HG03045 (cell line): Measurements from ENCODE around the gene LIPC.

Experiments used
- ATAC-seq: cut with Tn5 transposase; IDR thresholded peaks from one replicate; pipeline ENCODE4 v1.9.1; 2021; ENCODE audit warnings: mild to moderate bottlenecking, moderate library complexity; ENCODE audit not compliant: unreplicated experiment

Gene LIPC

DNA sequence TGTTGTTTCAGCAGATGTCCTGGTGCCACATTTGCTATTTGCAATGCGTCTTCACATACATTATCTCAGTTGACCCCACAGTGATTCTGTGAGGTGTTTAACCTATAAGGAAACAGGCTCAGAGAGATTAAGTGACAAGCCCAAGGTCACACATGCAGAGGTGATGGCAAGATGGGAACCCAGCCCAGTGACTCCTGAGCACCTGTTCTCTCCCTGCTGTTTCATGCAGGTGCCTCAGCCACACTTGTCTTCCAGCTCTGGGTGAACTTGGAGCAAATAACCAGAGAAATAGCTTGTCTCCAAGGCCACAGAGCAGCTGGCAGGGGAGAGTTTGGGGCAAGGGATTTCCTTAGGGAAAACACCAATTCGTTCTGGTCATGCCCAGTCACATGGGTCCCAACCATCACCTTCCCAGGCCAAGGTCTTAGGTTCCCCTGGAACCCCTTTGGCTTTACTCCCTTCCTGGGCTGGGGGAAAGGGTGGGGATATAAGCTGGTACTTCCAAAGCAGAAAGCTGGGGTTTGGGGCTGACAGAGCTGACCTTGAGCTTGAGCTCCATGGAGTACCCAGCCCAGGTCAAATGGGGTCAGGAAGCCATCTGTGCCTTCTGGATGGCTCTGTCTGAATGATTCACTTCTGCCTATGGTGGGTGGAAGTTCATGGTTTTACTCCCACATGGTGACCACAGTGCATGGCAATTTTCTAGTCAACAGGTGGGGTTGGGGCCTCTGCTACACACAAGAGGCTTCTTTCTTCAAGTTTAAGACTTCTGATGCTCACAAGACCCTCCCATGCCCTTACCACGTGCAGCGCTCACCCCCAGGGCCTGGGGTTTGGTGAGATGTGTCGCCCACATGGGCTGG lies 22.4 kb downstream of the LIPC start:
- peak; percentile 60 for ATAC-seq

DNA sequence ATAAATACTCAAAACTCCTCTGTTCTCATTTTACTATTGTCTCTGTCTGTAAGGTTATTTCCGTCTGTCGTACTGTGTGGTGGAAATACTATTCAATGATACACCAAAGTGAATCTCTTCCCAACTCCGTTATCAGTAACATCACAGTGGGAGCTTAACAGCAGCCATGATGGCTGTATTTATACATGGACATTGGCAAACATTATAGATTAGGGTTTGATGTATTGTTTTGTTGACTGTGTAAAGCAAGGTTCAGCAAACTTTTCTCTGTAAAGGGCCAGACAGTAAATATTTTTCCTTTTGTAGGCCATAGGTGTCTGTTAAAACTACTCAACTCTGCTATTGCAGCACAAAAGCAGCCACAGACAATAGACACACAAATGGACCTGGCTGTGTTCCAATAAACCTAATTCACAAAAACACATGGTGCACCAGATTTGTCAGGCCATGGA lies 23.2 kb downstream of the LIPC start:
- no peak for ATAC-seq

- peak; percentile 43 for ATAC-seq
These were observed 25.7 kb downstream of the LIPC start for GRCh38 chr15:58457466-58457965.

DNA sequence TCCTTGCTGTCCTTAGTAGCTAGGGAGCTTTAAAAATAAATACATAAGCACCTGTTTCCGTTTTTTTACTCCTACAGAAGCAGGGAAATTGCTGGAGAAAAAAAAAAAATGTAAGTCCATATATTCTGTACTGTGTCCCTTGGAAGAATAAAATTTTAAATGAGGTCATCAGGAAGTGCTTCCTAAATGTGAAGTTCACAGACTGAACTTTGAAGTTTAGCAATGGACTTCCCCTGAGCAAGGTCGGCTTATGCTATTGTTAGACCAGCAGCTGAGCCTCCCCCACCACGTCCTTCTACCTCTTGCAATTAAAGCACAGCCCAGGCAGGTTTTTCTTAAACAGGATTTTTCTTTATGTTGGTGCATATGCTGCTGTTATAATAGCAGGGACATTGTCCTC lies 26.3 kb downstream of the LIPC start:
- ATAC-seq: no peak

DNA sequence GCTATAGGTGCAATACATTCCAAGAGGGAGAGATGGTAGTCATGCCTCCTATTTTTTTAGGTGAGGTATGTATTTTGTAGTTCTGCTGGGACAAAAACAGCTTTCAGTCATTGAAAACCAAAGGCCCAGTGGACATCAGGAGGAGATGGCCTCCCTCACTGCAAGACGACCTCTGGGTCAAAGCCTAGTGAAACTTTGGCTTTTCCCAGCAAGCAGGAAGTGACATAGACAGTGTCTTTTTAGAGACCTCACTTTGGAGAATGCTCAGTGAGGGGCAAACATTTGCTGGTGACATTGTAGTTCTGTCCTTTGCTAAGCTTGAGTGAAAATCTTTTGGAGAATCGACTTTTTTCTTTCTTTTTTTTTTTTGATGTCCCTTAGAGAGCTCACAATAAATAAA lies 27.3 kb downstream of the LIPC start:
- no peak for ATAC-seq

- no peak for ATAC-seq
These were observed 27.8 kb downstream of the LIPC start for GRCh38 chr15:58459560-58459959.

GRCh38 chr15:58460116-58460790 lies 28.5 kb downstream of the LIPC start:
- ATAC-seq: no peak

DNA sequence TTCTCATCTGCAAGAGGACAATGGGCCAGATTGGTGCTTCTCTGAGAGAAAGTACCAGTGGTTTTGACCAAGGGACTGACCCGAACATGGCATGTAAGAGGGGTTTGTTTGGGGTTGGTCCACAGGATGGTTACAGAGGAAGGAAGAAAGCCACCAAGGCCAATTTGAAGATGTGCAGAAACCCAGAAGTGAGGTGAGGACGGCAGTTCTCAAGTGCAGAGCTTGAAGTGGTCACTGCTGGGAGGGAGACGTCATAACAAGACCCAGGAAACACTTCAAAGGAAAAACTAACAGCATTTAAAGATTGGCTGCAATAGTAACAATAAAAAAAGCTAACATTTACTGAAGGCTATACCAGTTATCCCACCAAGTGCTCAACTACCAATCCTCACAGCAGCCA lies 29.1 kb downstream of the LIPC start:
- no peak for ATAC-seq

- ATAC-seq: no peak
These were observed 30.8 kb downstream of the LIPC start for GRCh38 chr15:58462547-58462946.

DNA sequence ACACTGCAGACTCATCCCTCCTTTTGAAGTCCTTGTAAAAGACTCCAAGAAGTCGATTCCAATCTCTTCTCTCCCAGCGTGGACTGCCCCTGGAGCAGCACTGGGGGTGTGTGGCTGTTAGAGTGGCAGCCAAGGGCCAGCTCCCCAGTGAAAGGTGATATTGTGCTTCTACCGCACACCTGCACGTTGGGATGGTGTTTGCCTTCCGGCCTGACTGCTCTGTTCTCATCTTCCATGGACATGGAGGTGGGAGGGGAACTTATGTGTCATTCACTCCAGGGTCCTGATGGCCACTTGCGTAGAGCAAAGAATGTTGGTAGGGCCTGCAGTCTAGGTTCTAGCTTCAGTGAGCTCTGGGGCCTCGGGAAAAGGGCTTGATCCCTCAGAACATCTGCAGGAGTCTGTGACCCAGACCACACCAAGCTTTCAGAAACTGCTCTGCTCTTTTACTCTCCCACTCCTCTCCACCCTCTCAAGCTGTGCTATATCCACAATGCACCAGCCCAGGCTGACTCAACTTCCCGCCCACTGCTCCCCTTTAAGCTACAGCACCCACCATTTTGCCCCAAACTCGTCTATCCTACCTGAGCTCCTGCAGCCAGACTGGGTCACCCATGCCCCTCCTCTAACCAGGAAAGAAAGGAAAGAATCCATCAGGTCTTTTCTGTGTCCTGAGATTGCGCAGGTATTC lies 31.3 kb downstream of the LIPC start:
- ATAC-seq: no peak

DNA sequence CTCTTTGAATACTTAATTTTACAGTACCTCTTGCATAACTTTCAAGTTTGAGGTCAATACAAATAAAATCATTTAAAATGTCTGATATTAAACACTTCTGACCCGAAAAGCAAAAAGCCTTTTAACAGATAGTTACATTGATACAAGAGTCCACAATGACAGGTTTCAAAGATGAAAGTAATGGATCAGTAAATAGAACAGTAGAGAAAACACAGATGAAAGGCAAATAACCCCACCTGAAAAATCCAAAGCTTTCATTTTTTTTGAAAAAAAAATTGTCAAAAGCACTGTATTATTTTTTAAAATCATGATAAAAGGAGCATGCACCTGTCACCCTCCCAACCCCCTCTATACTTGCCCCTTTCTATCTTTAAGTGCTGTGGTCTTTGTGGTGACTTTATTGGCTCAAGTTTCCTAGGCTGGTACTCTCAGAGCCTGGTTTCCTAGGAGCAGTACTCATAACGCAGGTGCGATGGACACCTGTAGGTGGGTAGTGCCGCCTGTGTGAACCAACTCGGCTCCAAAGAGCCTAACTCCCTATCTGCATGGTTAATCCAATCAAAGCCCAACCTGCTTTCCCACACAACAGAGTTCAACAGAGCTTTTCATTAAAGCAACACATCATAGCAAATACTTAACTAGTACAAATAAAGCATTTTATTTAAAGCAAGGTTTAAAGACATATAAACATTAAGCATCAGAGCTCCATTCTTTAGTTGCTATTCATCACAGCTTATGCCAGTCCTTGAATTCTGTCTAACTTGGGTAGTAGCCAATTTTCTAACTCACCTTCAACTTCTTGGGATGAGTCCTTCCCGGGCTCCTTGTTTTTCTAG lies 32.2 kb downstream of the LIPC start:
- ATAC-seq: no peak

DNA sequence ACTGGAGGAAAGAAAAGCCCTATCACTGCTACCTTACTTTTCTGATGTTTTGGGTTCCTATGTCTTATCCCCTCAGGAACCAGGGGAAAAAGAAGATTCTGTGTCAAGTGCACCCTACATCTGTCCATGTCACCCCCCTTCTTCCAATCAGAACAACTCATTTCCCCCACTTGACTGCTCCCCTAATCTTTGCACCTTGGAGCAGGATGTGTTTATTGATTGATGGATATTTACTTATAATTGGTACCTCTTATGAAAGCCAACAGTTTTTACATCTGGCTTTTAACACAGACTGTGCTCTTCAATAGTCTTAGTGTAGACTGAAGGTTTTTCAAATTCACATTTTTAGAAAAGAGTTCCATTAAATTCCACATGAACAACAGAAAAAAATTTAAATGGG lies 33.3 kb downstream of the LIPC start:
- ATAC-seq: no peak

DNA sequence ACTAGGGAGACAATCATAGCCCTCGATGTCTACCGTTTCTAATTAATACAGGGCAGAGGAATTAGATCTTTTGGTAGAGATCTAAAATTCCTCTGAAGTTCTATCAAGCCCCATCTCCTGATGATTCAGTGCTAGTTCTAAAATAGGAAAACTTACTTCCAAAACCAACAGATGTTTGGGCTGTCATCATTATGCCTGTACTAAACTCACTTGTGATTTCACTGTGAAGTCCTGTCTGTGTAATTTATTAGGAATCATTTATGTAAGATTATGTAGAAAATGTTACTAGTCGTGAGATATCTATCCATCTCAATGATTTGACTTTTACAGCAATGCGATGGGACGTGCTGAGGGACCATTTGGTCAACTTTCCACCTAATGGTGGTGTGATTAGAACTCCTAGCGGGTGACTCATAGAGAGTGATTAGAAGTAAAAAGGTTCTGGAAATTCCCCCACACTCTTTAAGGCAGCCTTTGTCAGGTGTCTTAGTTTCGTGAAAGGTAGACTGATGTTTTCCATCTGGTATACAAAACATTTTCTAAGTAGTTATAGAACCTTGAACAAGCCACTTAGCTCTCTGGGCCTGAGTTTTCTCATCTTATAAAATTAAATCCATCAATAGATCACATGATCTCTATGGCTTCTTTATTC lies 34.2 kb downstream of the LIPC start:
- no peak for ATAC-seq

GRCh38 chr15:58466566-58466965 lies 34.8 kb downstream of the LIPC start:
- ATAC-seq: no peak

DNA sequence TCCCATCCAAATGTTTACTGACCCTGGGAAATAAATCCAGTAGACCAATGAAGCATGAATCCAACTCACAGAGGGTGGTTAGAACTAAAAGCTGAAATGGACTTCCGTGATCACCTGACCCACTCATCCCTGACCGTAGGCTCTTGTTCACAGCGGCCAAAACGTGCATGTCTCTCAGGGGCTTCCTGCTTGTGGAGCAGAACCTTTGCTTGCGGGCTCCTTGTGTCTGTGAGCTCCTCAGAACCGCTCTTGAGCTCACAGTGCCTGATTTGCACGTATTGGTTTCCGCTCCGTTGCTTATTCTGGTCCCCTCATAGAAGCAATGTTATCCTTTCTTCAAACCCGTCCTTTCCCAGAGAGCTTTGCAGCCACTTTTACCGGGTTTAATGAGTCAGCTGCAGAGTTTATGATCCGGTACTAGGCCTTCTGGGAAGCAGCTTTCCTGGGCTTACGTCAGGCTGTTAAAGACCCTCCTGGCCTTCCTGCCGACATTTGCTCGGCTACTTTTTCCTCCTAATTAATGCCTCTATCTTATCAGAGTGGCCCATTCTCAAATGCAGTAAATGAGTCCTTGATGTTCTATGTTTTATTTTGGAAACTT lies 35.4 kb downstream of the LIPC start:
- no peak for ATAC-seq

DNA sequence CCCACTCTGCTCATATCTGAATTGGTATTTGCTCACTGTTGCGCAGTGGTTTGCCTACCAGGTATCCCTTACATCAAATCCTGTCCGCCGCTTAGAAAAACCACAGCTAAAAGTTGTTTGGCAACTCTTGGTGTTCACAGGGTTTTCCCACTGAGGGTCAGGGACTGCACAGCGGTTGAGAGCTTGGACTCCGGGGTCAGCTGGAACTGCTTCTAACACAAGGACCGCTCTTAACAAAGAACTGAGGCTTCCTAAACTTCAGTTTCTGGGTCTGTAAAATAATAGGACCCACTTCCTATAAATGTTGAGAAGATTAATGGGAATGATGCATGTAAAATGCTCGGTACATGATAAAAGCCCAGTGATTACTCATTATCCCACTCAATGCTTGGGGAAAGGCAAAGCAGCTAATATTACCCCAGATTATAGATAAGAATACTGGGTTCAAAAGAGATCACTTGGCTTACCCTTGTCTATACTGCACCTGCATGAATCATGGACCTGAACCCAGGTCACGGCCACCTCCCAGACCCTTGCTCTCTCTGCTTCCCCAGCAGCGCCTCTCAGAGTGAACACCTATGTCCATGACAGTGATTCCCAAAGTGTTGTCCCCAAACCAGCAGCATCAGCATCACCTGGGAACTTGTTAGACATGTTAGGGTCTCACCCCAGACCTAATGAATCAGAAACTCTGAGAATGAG lies 36.1 kb downstream of the LIPC start:
- ATAC-seq: no peak

DNA sequence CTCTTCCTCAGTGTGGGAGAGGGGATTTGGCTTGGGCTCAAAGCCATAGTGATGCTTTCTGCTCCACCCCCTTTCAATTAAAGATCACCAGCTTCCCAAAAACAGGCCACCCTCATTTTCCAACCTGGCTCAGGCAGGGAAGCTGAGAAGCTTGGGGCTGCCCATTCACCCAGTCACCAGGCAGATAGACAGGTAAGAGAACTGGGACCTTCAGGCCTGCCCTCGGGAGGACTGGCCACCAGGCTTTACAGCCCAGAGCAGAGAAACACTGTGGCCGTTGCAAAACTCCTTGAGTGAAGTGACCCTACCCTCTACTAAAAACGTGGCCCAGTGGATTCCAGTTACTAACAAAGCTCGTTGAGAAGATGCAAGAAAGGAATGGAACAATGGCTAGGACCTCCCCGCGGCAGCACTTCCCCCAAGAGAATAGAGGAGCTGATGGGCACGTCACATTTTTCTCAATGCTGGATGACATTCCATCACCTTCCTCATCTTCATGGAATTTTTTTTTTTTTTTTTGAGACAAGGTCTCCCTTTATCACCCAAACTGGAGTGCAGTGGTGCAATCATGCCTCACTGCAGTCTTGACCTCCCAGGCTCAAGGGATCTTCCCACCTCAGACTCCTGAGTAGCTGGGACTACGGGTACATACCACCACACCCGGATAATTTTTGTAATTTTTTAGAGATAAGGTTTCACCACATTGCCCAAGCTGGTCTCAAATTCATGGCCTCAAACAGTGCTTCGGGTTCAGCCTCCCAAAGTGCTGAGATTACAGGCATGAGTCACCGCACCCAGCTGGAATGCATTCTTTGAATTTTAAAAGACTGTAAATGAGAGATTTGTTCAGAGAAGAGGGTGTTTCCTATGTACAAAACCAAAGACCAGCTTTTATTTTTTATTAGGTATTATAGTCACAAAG lies 37.9 kb downstream of the LIPC start:
- ATAC-seq: no peak

DNA sequence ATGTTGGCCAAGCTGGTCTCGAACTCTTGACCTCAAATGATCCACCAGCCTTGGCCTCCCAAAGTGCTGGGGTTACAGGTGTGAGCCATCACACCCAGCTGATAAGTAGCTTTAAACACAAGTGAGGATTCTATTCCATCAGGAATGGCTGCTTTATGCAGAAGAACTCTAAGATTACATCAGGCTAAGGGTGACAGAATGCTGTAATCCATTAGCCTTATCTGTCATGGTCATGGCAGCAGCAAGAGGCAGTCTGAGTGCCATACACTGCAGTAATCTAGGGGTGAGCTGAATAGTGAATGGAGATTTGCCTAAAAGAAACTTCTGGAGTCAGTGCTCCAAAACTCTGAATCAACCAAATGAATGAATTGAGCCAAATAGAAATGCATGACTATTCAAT lies 39.6 kb downstream of the LIPC start:
- ATAC-seq: no peak
